DMS114 treated with DMSO at 0.1 percent for 48 hours (cell line): ENCODE results near the gene EDIL3.
"Not testable (repeated sequence)": the region's sequence is repeated elsewhere in the genome, so short reads cannot be mapped to it uniquely, and the experiment has no call there.

Source experiments
- DNase-seq: peaks from one replicate; lab custom pipeline; 2025; ENCODE audit not compliant: unreplicated experiment; lab: John Stamatoyannopoulos, UW

Gene EDIL3

DNA sequence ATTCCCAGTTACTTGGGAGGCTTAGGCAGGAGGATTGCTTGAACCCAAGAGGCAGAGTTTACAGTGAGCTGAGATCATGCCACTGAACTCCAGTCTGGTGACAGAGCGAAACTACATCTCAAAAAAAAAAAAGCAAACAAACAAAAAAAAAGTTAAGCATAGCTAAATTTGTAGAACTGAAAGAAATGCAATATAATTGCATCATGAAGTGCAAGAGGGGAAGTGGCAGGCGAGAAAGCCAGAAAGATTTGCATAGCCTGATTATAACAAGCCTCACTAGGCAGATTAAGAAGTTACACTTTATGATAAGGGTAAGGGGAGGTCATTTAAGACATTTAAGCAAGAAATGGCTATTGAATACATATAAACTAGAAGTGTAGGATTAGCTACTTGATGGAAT, 187.1 kb downstream of the EDIL3 start:
- no peak for DNase-seq

DNA sequence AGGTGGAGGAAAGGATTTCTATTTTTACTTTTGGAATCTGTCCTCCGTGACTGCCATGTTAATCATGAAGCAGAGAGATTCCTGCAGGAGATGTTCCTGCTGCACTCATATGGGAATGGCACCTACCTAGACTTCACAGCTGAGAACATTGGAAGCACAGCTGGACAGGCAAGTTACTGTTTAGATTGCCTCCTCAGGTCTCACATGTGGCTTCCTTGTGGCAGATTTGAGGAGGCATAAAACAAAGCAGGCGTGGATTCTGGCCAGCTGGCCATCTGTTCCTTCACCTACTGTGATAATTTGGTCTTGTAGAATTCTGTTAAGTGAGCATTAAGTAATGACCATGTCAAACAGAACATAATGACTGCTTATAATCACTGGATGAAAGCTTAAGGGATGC, 193.4 kb downstream of the EDIL3 start:
- no peak for DNase-seq

DNA sequence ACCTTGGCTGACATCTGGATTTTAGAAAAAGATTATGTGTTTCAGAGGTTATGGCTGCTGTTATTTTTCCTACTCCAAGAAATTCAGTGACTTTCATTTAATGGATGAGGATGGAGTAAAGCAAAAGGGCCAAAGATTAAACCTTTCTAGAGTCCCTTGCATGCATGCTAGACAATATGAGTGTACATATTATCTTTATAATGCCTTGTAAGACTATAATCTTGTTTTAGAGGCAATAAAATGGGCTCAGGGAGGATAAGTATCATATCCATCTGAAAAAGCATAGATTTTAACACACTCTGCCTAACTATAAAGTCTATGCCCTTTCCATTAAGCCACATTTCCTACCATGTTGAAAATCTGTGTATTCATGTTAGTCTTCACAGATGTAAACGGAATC, 199.8 kb downstream of the EDIL3 start:
- no peak for DNase-seq

GRCh38 chr5:84181093-84181492, 203.6 kb downstream of the EDIL3 start:
- no peak for DNase-seq

- DNase-seq = no peak
These were observed 215.8 kb downstream of the EDIL3 start for GRCh38 chr5:84168841-84169240.

GRCh38 chr5:84163671-84164070, 221.0 kb downstream of the EDIL3 start:
- DNase-seq = no peak

GRCh38 chr5:84162695-84163094, 222.0 kb downstream of the EDIL3 start:
- DNase-seq = no peak

- not testable (repeated sequence) for DNase-seq
These were observed 224.0 kb downstream of the EDIL3 start for GRCh38 chr5:84160650-84161049.

DNA sequence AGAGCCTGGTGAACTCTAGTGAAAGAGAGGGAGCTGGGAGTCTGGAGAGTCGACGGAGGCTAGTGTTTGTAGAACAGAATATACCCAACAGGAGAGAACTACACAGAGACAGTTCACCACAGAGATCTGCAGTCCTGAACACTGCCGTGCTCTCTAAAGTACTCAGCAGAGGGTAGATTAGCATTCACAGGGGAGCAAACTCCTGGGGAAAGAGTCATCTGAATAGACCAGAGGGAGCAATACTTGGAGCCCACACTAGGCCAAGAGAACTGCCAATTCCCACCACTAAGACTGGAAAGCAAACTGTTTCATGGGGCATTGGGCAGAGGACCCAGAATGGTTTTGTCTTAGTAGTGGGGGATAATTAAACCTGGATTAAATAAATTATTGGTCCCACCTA, 235.6 kb downstream of the EDIL3 start:
- DNase-seq = no peak

GRCh38 chr5:84148651-84149050, 236.0 kb downstream of the EDIL3 start:
- no peak for DNase-seq

DNA sequence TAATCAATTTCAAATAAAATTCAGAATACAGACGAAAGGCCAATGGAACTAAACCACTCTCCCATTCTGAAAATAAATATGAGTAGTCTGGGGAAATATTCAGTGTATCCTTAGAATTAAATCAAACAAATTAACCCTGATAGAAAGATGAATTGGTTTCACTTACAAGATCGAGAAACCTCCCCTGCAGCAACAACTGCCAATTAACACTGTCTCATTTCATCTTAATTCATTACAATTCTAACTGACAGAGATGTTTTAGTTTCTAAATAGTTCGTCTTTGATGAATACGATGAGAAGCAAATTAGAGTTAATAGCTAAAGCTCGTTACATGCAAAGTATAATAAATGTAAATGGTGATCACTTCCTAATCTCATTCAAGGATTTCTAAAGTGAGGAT, 247.1 kb downstream of the EDIL3 start:
- no peak for DNase-seq

DNA sequence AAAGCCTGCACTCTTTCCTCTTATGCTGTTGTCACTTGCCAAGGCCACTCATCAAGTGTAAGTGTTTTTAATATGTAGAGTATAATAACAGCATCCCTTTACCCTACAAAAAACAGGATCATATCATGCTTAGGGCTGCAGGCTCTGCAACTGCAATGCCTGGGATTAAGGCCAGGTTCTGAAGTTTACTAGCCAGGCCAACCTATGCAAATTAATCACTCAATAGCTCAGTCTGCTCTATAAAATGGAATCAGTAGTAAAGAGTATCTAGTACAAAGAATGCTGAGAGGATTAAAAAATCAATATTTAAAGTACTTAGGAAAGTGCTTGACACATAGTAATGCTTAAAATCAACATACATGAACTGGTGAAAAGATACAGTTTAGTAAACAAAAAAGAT, 253.3 kb downstream of the EDIL3 start:
- no peak for DNase-seq

- no peak for DNase-seq
These were observed 254.6 kb downstream of the EDIL3 start for GRCh38 chr5:84130006-84130580.

- no peak for DNase-seq
These were observed 259.5 kb downstream of the EDIL3 start for GRCh38 chr5:84125216-84125615.

GRCh38 chr5:84119252-84119651, 265.4 kb downstream of the EDIL3 start:
- no peak for DNase-seq

DNA sequence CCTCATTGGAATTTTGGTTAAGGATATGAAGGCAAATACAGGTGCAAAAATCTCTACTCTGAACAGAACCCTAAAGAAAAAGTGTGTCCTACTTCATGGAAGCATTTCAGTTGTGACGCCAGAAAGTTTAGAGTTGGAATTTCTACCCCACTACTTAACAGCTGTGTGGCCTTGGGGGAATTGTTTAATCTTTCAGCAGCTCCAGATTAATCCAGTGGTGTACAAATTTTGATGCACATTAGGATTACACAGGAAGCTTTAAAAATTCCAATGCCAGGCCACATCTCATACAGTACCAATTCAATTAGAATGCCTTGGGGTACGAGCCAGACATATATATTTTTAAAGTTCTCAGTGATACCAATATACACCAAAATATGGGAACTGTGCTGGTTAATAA, 266.1 kb downstream of the EDIL3 start:
- no peak for DNase-seq

- no peak for DNase-seq
These were observed 269.0 kb downstream of the EDIL3 start for GRCh38 chr5:84115727-84116126.

DNA sequence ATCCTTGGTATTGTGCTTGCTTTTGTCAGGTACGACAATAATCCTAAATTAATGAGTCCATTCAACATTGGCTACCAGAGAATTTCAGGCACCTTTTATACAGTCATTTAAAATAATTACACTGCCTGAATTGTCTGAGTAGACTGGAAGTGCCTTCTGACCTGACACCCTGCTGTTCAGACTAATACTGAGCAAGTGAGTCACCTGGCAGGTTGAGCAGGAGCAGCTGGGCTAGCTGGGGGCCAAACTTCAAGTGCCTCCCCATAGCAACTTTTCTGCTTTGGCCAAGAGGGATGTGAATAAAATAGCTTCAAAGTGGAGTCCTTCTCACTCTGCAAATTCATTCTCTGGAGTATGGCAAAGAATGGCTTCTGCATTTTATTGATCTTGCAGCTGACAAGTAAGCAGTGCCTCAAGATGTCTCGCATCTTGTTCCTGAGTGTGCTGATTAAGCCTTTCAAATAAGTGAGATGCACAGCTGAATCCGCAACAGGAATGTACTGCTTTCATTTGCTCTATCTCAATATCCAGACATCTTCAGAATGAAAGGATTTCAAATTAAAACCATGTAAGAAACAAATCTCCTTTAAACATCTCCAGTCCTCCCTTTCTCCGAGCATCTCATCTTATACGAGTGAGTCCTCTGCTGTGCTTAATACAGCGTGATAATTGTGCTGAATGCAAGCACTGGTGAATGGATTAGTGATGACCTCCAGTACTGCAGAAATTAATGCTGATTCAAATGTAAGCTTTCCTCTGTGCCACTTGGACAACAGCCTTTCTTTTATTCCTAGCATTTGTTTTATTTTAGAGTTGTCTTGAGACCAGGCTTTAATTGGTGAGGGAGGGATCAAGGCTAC, 271.2 kb downstream of the EDIL3 start:
- DNase-seq = no peak

DNA sequence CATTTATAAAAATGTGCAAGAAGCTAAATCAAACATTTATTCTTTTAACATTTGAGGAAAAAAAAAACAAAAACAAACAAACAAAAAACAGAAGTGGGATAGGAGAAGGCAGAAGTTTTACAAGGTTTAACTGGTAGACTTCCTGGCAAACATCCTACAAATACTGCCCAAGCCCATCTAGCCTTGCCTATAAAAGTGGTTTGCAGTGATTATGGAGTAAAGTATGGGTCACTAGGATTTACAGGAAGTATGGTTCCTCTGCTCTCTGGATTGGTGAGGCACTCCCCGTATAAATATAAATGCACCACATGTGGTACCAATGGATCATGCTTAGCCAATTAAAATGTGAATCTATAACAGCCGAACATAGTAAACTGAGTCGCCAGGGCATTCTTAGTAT, 291.9 kb downstream of the EDIL3 start:
- DNase-seq = no peak

DNA sequence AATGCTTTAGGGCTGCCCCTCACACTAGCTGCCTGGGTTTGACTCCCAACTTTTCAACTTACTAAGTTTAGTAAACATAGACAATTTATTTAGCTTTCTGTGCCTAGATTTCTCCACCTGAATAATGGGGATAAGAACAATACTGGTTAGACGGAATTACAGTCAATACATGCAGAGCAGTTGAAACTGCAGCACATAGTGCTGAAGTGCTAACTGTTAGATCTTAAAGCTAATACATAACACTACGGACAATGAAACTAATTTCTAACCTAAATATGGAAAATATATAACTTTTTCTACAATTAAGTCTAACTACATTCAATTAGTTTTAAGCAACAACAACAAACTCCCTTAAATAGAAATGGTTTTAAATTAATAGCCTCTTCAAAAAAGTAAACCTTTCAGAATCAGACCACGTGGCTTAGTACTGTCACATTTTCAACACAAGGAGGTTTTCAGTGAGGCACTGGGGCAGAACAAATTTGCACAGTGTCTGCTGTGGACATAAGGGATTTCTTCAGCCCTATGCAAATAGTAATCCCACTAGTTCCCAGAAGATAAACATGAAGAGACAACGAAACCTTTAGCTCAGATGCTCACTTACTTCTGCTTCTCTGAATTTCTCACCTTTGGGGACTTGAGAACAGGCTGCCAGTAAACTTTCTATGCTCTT, 293.4 kb downstream of the EDIL3 start:
- DNase-seq = no peak

DNA sequence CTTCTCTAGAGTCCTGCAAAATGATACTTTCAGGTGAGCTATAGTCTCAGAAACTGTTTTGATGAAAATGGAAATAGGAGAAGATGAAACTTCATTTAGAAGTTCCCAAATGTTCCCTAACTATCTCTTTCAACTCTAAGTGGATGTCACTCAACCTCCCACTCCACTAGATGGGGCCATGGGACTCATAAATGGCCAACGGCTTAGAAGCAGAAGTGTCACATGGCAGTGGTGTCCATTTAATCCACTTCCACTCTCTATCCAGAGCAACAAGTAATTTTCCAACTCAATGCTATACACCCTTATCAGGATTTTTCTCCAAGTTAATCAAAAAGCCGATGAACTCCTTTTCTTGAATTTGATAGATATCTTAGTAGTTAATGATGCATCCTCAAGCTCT, 295.7 kb downstream of the EDIL3 start:
- DNase-seq = no peak

GRCh38 chr5:84086511-84086910, 298.2 kb downstream of the EDIL3 start:
- DNase-seq = no peak
